Measurements from ENCODE around the gene ACO2. TPM values are rescaled to one million over a fixed set of nuclear protein-coding genes. Genes with fewer than 3 reads are reported as not detected.
"Not testable (repeated sequence)": the region's sequence is repeated elsewhere in the genome, so short reads cannot be mapped to it uniquely, and the experiment has no call there.

Gene ACO2
- total RNA-seq, 1 experiment from 2014 or later = 34.3 TPM

DNA sequence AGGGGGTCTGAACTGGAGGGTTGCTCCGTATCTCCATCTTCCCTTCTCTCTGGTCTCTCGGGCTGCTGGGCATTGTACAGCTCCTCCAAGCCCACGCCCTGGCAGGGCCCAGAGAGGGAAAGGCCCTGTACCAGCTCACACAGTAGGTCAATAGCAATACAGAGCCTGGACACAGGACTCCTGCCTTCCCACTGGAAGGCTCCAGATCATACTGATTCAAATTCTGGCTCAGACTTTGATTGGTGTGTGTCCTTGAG lies 98.5 kb downstream of the ACO2 start:
- no peak for DNase-seq (ENCODE audit: low spot score)

GRCh38 chr22:41568811-41569210 lies 99.9 kb downstream of the ACO2 start:
- no peak for DNase-seq (ENCODE audit: low spot score)

DNA sequence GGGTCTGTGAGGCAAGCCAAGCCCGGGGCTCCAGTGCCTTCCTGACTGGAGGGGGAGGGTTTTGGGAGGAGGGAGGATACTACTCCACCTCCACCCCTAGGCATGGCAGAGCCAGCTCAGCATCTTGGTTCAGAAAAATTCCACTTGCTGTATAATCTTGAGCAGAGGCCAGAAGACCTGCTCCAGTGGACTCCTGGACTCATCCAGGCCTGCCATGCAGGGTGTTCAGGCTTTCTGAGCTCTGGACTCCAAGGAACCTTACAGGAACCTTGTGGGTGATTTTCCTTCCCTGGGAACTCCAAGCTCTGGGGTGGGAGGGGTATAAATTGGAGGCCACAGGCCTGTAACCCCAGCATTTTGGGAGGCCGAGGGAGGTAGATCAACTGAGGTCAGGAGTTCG lies 101.3 kb downstream of the ACO2 start:
- DNase-seq (ENCODE audit: low spot score) = no peak

- DNase-seq (ENCODE audit: low spot score) = no peak
These were observed 102.9 kb downstream of the ACO2 start for GRCh38 chr22:41571786-41572185.

DNA sequence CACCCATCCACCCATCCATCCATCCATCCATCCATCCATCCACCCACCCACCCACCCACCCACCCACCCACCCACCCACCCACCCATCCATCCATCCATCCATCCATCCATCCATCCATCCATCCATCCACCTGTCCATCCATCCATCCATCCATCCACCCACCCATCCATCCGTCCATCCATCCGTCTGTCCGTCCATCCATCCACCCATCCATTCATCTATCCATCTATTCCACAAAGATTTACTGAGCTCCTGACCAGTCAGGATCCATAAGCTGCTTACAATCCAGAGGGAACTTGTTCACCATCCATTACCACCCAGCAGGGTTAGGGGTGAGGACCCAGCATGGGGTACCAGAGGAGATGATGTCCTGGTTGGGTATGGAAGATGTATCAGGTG lies 103.4 kb downstream of the ACO2 start:
- DNase-seq (ENCODE audit: low spot score) = not testable (repeated sequence)

DNA sequence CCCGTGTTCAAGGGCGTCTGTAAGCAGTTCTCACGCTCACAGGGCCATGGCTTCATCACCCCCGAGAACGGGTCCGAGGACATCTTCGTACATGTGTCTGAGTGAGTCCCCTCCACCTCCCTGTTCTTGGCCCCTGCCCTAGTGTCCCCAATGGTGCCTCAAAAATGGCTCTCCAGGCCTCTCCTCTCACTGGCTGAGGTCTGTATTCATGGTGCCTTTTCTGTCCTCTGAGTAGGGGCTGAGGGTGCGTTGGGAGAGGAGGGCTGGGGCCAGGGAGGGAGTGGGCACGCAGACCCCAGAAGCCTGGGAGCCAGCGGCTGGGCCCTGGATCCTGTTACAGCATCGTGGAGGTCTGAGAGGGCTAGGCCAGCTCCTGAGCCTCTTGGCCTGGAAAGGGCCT lies 104.8 kb downstream of the ACO2 start:
- no peak for DNase-seq (ENCODE audit: low spot score)

DNA sequence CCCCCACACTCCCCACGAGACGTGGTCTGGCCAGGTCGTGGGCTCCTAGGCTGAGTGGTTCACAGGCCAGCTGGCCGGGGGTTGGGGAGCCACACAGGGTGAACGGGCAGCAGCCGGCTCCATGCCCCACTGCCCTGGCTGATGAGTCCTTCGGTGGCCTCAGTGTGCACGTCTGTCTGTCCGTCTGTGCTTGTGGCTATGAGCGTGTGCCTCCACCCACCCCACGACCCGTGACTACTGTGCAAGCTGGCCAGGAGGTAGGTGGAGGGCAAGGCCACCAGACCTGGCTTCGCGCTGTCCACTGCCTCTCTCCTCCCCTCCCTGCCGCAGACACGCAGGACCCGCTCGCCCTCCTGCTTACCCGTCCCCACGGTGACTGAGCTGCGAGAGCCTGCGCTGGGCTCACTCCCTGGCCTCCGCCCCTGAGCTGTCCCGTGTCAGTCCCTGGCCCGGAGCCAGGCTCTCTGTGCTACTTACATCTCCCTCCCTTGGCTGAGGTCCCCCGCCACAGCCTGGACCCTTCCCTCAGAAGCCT lies 106.0 kb downstream of the ACO2 start:
- no peak for DNase-seq (ENCODE audit: low spot score)

DNA sequence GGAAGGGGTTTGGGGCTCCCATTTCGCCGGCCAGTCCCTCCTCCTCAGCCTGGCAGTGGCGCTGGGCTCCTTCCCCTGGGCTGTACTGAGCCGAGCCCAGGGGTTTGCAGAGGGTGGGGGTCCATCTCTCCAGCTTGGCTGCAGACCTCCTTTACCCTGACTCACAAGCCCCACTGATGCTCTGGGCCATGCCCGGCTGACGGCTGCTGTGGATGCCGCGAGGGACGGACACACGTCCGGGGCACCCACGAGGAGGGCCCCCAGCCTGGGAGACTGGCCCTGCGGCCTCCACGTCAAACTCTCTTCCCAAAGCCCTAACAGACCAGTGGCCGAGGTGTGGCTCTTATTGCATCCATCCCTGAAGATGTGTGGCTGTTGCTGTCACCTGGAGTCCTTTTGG lies 106.6 kb downstream of the ACO2 start:
- DNase-seq (ENCODE audit: low spot score) = no peak

GRCh38 chr22:41576877-41577276 lies 108.0 kb downstream of the ACO2 start:
- DNase-seq (ENCODE audit: low spot score) = peak; percentile 16

DNA sequence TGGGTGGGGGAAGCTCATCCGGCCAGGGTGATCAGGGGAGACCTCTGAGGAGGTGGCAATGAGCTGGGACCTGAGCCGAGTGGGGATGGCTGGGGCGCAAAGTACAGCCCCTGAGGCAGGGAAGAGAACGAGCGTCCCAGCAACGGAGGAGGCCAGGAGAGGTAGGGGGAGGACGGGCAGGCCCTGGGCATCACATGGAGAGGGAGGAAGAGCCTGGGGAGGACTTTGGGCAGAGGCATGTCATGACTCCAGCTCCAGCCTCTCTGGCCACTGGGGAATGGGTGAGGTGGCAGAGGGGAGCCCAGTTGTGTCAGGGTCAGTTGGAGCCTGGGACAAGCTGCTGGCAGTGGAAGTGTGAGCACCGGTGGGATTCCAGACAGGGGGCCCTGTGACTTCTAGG lies 109.2 kb downstream of the ACO2 start:
- no peak for DNase-seq (ENCODE audit: low spot score)

Other genes starting within 250 kb of the ACO2 start
- 0.53 TPM in 1 of 2 replicates, not detected in the other for gene CHADL, start 228.2 kb upstream of the ACO2 start, total RNA-seq (2014; rRNA removed; shearing (Covaris generic))
- 95.7 and 100 TPM in 2 replicates for gene RANGAP1, start 182.9 kb upstream of the ACO2 start, total RNA-seq (2014; rRNA removed; shearing (Covaris generic))
- gene ZC3H7B, start 167.6 kb upstream of the ACO2 start, total RNA-seq (2014; rRNA removed; shearing (Covaris generic)) = 26.9 and 31.1 TPM in 2 replicates
- 4.4 and 5.9 TPM in 2 replicates for gene TEF, start 87.2 kb upstream of the ACO2 start, total RNA-seq (2014; rRNA removed; shearing (Covaris generic))
- gene TOB2, start 22.3 kb upstream of the ACO2 start, total RNA-seq (2014; rRNA removed; shearing (Covaris generic)) = 6.2 and 7.2 TPM in 2 replicates
- 63.7 and 71.3 TPM in 2 replicates for gene PHF5A, start 425 bp upstream of the ACO2 start, total RNA-seq (2014; rRNA removed; shearing (Covaris generic))
- gene POLR3H, start 75.4 kb downstream of the ACO2 start, total RNA-seq (2014; rRNA removed; shearing (Covaris generic)) = 11.8 and 27.8 TPM in 2 replicates
- 2.8 and 3.5 TPM in 2 replicates for gene CSDC2, start 91.9 kb downstream of the ACO2 start, total RNA-seq (2014; rRNA removed; shearing (Covaris generic))
- gene PMM1, start 120.7 kb downstream of the ACO2 start, total RNA-seq (2014; rRNA removed; shearing (Covaris generic)) = 6.9 and 8.9 TPM in 2 replicates
- gene DESI1, start 151.9 kb downstream of the ACO2 start, total RNA-seq (2014; rRNA removed; shearing (Covaris generic)) = 15.2 and 15.8 TPM in 2 replicates
- 382 and 394 TPM in 2 replicates for gene XRCC6, start 152.2 kb downstream of the ACO2 start, total RNA-seq (2014; rRNA removed; shearing (Covaris generic))
- 75.4 and 80.5 TPM in 2 replicates for gene SNU13, start 219.8 kb downstream of the ACO2 start, total RNA-seq (2014; rRNA removed; shearing (Covaris generic))
- 1.2 and 2.7 TPM in 2 replicates for gene MEI1, start 230.4 kb downstream of the ACO2 start, total RNA-seq (2014; rRNA removed; shearing (Covaris generic))